GM18511 (cell line): ENCODE data around the gene TMEM169.
"Not testable (repeated sequence)": the region's sequence is repeated elsewhere in the genome, so short reads cannot be mapped to it uniquely, and the experiment has no call there.

Experiments used
- ATAC-seq: cut with Tn5 transposase; IDR thresholded peaks from one replicate; pipeline ENCODE4 v1.9.1; 2021; ENCODE audit warnings: mild to moderate bottlenecking, moderate library complexity; ENCODE audit not compliant: unreplicated experiment

TMEM169 gene

GRCh38 chr2:216071111-216071851 is 10.4 kb upstream of the TMEM169 start:
- no peak for ATAC-seq

- no peak for ATAC-seq
These were observed 9.2 kb upstream of the TMEM169 start for GRCh38 chr2:216072473-216072872.

- no peak for ATAC-seq
These were observed 7.9 kb upstream of the TMEM169 start for GRCh38 chr2:216073773-216074172.

- ATAC-seq: no peak
These were observed 7.3 kb upstream of the TMEM169 start for GRCh38 chr2:216074380-216074779.

GRCh38 chr2:216074794-216075193 is 6.9 kb upstream of the TMEM169 start:
- ATAC-seq: no peak

- ATAC-seq: no peak
These were observed 5.9 kb upstream of the TMEM169 start for GRCh38 chr2:216075510-216076485.

- ATAC-seq: no peak
These were observed 2.9 kb upstream of the TMEM169 start for GRCh38 chr2:216078776-216079175.

GRCh38 chr2:216080048-216080447 is 1.7 kb upstream of the TMEM169 start:
- ATAC-seq: not testable (repeated sequence)

- no peak for ATAC-seq
These were observed 707 bp upstream of the TMEM169 start for GRCh38 chr2:216081012-216081411.

- ATAC-seq: peak; percentile 30
These were observed 495 bp downstream of the TMEM169 start for GRCh38 chr2:216082117-216082711.

- no peak for ATAC-seq
These were observed 1.1 kb downstream of the TMEM169 start for GRCh38 chr2:216082805-216083204.

GRCh38 chr2:216083464-216084281 is 2.0 kb downstream of the TMEM169 start:
- ATAC-seq: no peak

GRCh38 chr2:216084547-216084946 is 2.8 kb downstream of the TMEM169 start:
- no peak for ATAC-seq

- no peak for ATAC-seq
These were observed 4.6 kb downstream of the TMEM169 start for GRCh38 chr2:216086207-216086893.

- ATAC-seq: peak; percentile 70
These were observed 8.7 kb downstream of the TMEM169 start for GRCh38 chr2:216090369-216090786.

- ATAC-seq: no peak
These were observed 10.9 kb downstream of the TMEM169 start for GRCh38 chr2:216092646-216093045.

GRCh38 chr2:216094701-216095100 is 13.0 kb downstream of the TMEM169 start:
- ATAC-seq: no peak

- no peak for ATAC-seq
These were observed 17.0 kb downstream of the TMEM169 start for GRCh38 chr2:216098421-216099334.

GRCh38 chr2:216101109-216101508 is 19.4 kb downstream of the TMEM169 start:
- ATAC-seq: no peak
